Measurements from ENCODE around the gene ATP1B3. TPM values are rescaled to one million over a fixed set of nuclear protein-coding genes. Genes with fewer than 3 reads are reported as not detected.
A peak's percentile ranks its signal among the peaks of the same experiment; 100 is the strongest.

ATP1B3 gene
- total and polyA plus RNA-seq, 9 of the 15 experiments (the other 6 are each of a cell fraction or from before 2014, with no cell fraction given), result 48.3 to 202 (median 123) TPM

GRCh38 chr3:141913150-141913811 lies 36.8 kb downstream of the ATP1B3 start (continued):
- TF ChIP-seq ZBTB43 (CRISPR knock-in tag; IDR thresholded peaks at IDR 0.05) (no peak), FOSL1 (tag; conservative IDR thresholded peaks at IDR 0.05) (no peak), SAFB (IDR thresholded peaks at IDR 0.05; ENCODE audit: borderline replicate concordance, low read depth, low read length) (no peak), KDM4B (IDR thresholded peaks at IDR 0.05; ENCODE audit: borderline replicate concordance in 2 of 2, low read depth in 1 of 2) (no peak), CREB3L1 (IDR thresholded peaks at IDR 0.05; ENCODE audit: borderline replicate concordance, low read depth) (no peak), BRCA1 (IDR thresholded peaks at IDR 0.05) (no peak), BRCA1 (CRISPR knock-in tag; IDR thresholded peaks at IDR 0.05) (no peak), ZBTB12 (CRISPR knock-in tag; IDR thresholded peaks at IDR 0.05) (no peak), RFX7 (CRISPR knock-in tag; IDR thresholded peaks at IDR 0.05) (no peak), ZBTB9 (CRISPR knock-in tag; IDR thresholded peaks at IDR 0.05) (no peak), SRSF9 (IDR thresholded peaks at IDR 0.05; ENCODE audit: borderline replicate concordance, low read depth, low read length) (no peak), ZNF764 (CRISPR knock-in tag; IDR thresholded peaks at IDR 0.05; ENCODE audit: low read depth) (no peak), ATF4 (CRISPR knock-in tag; IDR thresholded peaks at IDR 0.05) (no peak), RCOR1 (IDR thresholded peaks at IDR 0.05; ENCODE audit: borderline replicate concordance in 1 of 2, low read depth in 2 of 2, low read length in 2 of 2) (peak in 1 of 2 experiments; percentile 59; a peak in 1 of 4 replicates), RHOXF2B (CRISPR knock-in tag; conservative IDR thresholded peaks at IDR 0.05) (no peak)
- TF ChIP-seq, protein P1, sequence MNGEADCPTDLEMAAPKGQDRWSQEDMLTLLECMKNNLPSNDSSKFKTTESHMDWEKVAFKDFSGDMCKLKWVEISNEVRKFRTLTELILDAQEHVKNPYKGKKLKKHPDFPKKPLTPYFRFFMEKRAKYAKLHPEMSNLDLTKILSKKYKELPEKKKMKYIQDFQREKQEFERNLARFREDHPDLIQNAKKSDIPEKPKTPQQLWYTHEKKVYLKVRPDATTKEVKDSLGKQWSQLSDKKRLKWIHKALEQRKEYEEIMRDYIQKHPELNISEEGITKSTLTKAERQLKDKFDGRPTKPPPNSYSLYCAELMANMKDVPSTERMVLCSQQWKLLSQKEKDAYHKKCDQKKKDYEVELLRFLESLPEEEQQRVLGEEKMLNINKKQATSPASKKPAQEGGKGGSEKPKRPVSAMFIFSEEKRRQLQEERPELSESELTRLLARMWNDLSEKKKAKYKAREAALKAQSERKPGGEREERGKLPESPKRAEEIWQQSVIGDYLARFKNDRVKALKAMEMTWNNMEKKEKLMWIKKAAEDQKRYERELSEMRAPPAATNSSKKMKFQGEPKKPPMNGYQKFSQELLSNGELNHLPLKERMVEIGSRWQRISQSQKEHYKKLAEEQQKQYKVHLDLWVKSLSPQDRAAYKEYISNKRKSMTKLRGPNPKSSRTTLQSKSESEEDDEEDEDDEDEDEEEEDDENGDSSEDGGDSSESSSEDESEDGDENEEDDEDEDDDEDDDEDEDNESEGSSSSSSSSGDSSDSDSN (IDR thresholded peaks at IDR 0.05; ENCODE audit: borderline replicate concordance in 1 of 2, low read depth in 2 of 2, low read length in 2 of 2), result no peak
- TF ChIP-seq, protein P2, sequence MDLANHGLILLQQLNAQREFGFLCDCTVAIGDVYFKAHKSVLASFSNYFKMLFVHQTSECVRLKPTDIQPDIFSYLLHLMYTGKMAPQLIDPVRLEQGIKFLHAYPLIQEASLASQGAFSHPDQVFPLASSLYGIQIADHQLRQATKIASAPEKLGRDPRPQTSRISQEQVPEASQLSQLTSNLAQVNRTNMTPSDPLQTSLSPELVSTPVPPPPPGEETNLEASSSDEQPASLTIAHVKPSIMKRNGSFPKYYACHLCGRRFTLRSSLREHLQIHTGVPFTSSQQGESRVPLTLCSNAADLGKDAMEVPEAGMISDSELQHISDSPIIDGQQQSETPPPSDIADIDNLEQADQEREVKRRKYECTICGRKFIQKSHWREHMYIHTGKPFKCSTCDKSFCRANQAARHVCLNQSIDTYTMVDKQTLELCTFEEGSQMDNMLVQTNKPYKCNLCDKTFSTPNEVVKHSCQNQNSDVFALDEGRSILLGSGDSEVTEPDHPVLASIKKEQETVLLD (IDR thresholded peaks at IDR 0.05), result no peak
